Endodermal cell (in vitro differentiated cells): Measurements from ENCODE around the gene ADIPOR2. TPM values are rescaled to one million over a fixed set of nuclear protein-coding genes. Genes with fewer than 3 reads are reported as not detected.
A peak's percentile ranks its signal among the peaks of the same experiment; 100 is the strongest.

Experiments used
- DNase-seq: peaks from one replicate; pipeline ENCODE4 v3.0.0-alpha.2; 2017
- H3K27ac ChIP-seq: 2 replicates; pipeline ENCODE4 v1.5.1; 2013; ENCODE audit warnings: mild to moderate bottlenecking, low read depth, low read length, moderate library complexity
- H3K27me3 ChIP-seq: 2 replicates; pipeline ENCODE4 v1.6.1; 2013; ENCODE audit warnings: mild to moderate bottlenecking, low read length, moderate library complexity; ENCODE audit not compliant: insufficient read depth, control insufficient read depth, poor library complexity, severe bottlenecking
- H3K36me3 ChIP-seq: 2 replicates; pipeline ENCODE4 v1.7.0; 2013; ENCODE audit warnings: mild to moderate bottlenecking, low read length, moderate library complexity; ENCODE audit not compliant: control insufficient read depth, insufficient read depth
- H3K4me1 ChIP-seq: one replicate; pipeline ENCODE4 v1.7.0; 2013; ENCODE audit warnings: low read length; ENCODE audit not compliant: control insufficient read depth, insufficient read depth
- H3K4me3 ChIP-seq: 2 replicates; pipeline ENCODE4 v1.5.1; 2013; ENCODE audit warnings: mild to moderate bottlenecking, low read length, moderate library complexity
- H3K9ac ChIP-seq: 2 replicates; pipeline ENCODE4 v1.6.1; 2013; ENCODE audit warnings: mild to moderate bottlenecking, low read length, moderate library complexity; ENCODE audit not compliant: poor library complexity, severe bottlenecking; ENCODE audit errors: extremely low read depth
- H3K9me3 ChIP-seq: 2 replicates; pipeline ENCODE4 v1.6.1; 2013; ENCODE audit warnings: mild to moderate bottlenecking, low read length, moderate library complexity; ENCODE audit not compliant: control insufficient read depth
- H3K27ac Mint-ChIP-seq: 2 replicates; pipeline ENCODE4 v1.8.0; 2020; ENCODE audit warnings: mixed read lengths
- H3K27me3 Mint-ChIP-seq: 2 replicates; pipeline ENCODE4 v1.8.0; 2021; ENCODE audit warnings: mild to moderate bottlenecking, mixed read lengths; ENCODE audit not compliant: insufficient read depth
- H3K36me3 Mint-ChIP-seq: 2 replicates; pipeline ENCODE4 v1.8.0; 2020; ENCODE audit warnings: low read depth, mixed read lengths
- H3K4me1 Mint-ChIP-seq: 2 replicates; pipeline ENCODE4 v1.8.0; 2020; ENCODE audit warnings: mixed read lengths
- H3K4me3 Mint-ChIP-seq: 2 replicates; pipeline ENCODE4 v1.8.0; 2020; ENCODE audit warnings: mild to moderate bottlenecking, moderate library complexity, mixed read lengths
- H3K9me3 Mint-ChIP-seq: 2 replicates; pipeline ENCODE4 v1.8.0; 2020; ENCODE audit warnings: mild to moderate bottlenecking, mixed read lengths
- WGBS, 2 experiments: methylation state at CpG; one replicate each; pipeline versions ENCODE4 v1.1.5 to v1.1.7; 2013; ENCODE audit warnings: missing lambda C conversion rate in 2 of 2, mixed read lengths in 1 of 2; ENCODE audit not compliant: insufficient coverage in 1 of 2, insufficient read length in 1 of 2; 5-methylcytosine and 5-hydroxymethylcytosine counted together
- total RNA-seq, 2 donors: library from RNA; stranded (reverse); fragmentation: NEBNext Ultra II Directional in 1 of 2; extraction: Animal tissue kit (Norgen Biotek cat#: 25700) in 1 of 2; gene quantifications; 2 replicates in 1 of 2; 3 replicates in 1 of 2; pipeline ENCODE4 v1.2.1, GENCODE V29; 2021
- TF ChIP-seq, protein P1 (sequence below): fragments of 200-600 bp; sonication (generic); conservative IDR thresholded peaks from 2 replicates; pipeline ENCODE4 v1.5.0; 2021; ENCODE audit warnings: antibody characterized with exemption, mild to moderate bottlenecking

ADIPOR2 gene
- total RNA-seq, 2 donors from 2014 or later: 53.7 to 124 TPM

- Histone ChIP-seq H3K27me3 (no peaks in the 10 kb centered on the region), H3K4me1 (peaks cover 5% of the 10 kb centered on the region), H3K9ac (no peak overlapping the region), H3K27ac (peak overlapping the region; percentile 59), H3K9me3 (no peaks in the 10 kb centered on the region), H3K36me3 (no peaks in the 10 kb centered on the region), H3K4me3 (no peak overlapping the region)
- H3K4me3 Mint-ChIP-seq: no peak overlapping the region
- H3K9me3 Mint-ChIP-seq: no peaks in the 10 kb centered on the region
- H3K27me3 Mint-ChIP-seq: peaks cover 1% of the 10 kb centered on the region
- WGBS, 2 experiments: 93 to 96% methylated on average over 3 to 7 of the region's 7 CpGs
- peaks cover 30% of the 10 kb centered on the region for H3K4me1 Mint-ChIP-seq
- H3K27ac Mint-ChIP-seq: no peak overlapping the region
- TF ChIP-seq, protein P1, sequence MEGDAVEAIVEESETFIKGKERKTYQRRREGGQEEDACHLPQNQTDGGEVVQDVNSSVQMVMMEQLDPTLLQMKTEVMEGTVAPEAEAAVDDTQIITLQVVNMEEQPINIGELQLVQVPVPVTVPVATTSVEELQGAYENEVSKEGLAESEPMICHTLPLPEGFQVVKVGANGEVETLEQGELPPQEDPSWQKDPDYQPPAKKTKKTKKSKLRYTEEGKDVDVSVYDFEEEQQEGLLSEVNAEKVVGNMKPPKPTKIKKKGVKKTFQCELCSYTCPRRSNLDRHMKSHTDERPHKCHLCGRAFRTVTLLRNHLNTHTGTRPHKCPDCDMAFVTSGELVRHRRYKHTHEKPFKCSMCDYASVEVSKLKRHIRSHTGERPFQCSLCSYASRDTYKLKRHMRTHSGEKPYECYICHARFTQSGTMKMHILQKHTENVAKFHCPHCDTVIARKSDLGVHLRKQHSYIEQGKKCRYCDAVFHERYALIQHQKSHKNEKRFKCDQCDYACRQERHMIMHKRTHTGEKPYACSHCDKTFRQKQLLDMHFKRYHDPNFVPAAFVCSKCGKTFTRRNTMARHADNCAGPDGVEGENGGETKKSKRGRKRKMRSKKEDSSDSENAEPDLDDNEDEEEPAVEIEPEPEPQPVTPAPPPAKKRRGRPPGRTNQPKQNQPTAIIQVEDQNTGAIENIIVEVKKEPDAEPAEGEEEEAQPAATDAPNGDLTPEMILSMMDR: no peak
- H3K36me3 Mint-ChIP-seq: no peaks in the 10 kb centered on the region
- no peak for DNase-seq
Observed at GRCh38 chr12:1643905-1644533, 46.9 kb upstream of the ADIPOR2 start.

DNA sequence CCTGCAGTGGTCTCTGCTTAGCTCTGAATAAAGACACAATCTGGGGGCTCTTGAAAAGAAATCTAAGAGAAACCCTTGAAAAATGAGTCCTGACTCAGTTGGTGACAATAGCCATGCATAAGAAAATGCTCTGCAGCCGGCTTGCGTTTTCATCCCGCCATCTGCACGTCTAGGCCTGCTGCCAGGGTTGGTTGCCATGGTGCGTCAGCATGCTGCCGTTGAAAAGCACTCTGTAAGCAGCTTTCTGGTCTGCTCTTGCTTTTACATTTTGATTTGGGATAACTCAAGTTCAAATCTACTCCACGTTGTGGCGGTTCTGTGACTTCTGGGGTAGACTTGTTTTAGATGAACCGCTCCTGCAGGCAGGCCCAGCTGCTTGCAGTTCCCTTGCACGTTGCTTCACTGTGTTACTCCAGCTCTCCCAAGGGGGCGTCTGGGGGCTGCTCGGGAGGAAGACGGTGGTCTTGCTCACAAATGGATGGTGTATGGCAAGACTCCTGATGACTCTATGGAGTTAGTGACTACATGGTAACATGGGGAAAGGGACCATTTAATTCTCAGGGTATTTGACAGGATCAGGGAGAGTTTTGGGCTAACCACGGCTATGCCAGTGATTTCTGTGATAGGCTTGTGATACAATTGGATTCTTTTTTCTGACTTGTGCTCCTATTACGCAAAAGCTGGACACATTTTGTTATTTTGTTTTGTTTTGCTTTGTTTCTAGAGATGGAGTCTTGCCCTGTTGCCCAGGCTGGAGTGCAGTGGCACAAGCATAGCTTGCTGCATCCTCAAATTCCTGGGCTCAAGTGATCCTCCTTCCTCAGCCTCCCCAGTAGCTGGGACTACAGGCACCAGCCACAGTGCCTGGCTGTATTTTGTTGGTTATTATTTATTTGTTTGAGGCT lies 46.1 kb upstream of the ADIPOR2 start:
- WGBS, 2 experiments: 73 to 83% methylated on average over 10 to 15 of the region's 15 CpGs
- no peaks in the 10 kb centered on the region for H3K9me3 Mint-ChIP-seq
- H3K9ac ChIP-seq: no peak overlapping the region

GRCh38 chr12:1645819-1646218 lies 45.1 kb upstream of the ADIPOR2 start:
- no peaks in the 10 kb centered on the region for H3K36me3 Mint-ChIP-seq
- Histone ChIP-seq H3K27ac (no peak overlapping the region), H3K27me3 (no peaks in the 10 kb centered on the region), H3K4me3 (no peak overlapping the region), H3K9me3 (no peaks in the 10 kb centered on the region), H3K36me3 (no peaks in the 10 kb centered on the region), H3K4me1 (peaks cover 5% of the 10 kb centered on the region), H3K9ac (no peak overlapping the region)
- H3K4me3 Mint-ChIP-seq: no peak overlapping the region
- H3K27me3 Mint-ChIP-seq: peaks cover 5% of the 10 kb centered on the region
- H3K4me1 Mint-ChIP-seq: peaks cover 36% of the 10 kb centered on the region
- TF ChIP-seq, protein P1: no peak
- DNase-seq: no peak
- 95% methylated on average over 16 to 29 of the region's 29 CpGs for WGBS, 2 experiments
- no peak overlapping the region for H3K27ac Mint-ChIP-seq
- no peaks in the 10 kb centered on the region for H3K9me3 Mint-ChIP-seq

More for the DNA sequence above, 46.1 kb upstream of the ADIPOR2 start:
- Histone ChIP-seq H3K27me3 (no peaks in the 10 kb centered on the region), H3K4me1 (peaks cover 5% of the 10 kb centered on the region), H3K27ac (peak overlapping the region; percentile 59), H3K36me3 (no peaks in the 10 kb centered on the region), H3K9me3 (no peaks in the 10 kb centered on the region), H3K4me3 (no peak overlapping the region)
- Mint-ChIP-seq H3K36me3 (no peaks in the 10 kb centered on the region), H3K27ac (no peak overlapping the region), H3K4me1 (peaks cover 32% of the 10 kb centered on the region), H3K4me3 (no peak overlapping the region), H3K27me3 (peaks cover 5% of the 10 kb centered on the region)
- TF ChIP-seq, protein P1: peak; percentile 51
- no peak for DNase-seq
